Activated CD4-positive, alpha-beta T cell treated with anti-CD3 and anti-CD28 coated beads for 24 hours (primary cell): ENCODE data around the gene MUC5AC.

Experiments
- DNase-seq, 2 donors: peaks; one replicate each; pipeline ENCODE4 v3.0.0-alpha.2; 2020; ENCODE audit warnings: low read depth in 2 of 2

The MUC5AC gene

GRCh38 chr11:1224111-1224490 is 66.3 kb downstream of the MUC5AC start:
- DNase-seq: no peak

DNA sequence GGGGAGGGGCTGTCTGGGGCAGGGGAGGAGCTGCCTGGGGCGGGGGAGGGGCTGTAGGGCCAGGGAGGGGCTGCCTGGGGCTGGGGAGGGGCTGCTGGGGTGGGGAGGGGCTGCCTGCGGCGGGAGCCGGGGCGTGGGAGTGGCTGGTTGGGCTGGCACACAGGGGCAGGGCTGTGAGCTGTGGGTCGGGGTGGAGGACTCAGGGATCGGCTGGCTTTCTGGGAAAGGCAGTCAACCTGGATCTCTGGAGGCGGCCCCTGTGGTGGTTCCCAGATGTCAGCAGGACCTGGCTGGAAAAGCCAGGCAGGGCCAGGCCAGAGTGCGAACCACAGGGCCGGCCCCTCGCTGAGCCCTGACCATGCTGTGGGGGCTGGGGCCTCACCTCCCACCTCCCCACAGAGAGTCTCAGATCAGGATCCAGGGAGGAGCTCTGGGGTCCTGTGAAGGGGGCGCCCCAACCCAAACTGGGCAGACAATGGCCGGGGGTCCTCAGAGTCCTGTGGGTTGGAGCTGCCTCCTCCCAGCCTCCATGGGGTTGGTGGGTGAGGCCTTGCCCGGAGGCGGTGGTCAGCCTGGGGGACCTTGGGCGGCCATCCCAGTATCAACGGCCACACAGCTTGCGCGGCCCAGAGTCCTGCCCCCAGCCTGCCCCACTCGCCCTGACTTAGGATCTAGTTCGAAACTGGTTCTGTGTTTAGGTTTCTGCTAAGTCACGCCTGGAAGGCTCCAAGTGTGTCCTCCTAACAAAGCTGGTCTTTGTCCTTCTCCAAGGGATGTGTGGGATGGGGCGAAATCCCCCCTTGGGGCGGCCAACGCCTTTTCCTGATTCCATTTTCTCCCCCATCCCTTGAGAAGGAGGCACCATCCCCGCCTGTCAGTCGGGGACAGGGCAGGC is 67.0 kb downstream of the MUC5AC start:
- DNase-seq: no peak

GRCh38 chr11:1225386-1226225 is 67.9 kb downstream of the MUC5AC start:
- no peak for DNase-seq

DNA sequence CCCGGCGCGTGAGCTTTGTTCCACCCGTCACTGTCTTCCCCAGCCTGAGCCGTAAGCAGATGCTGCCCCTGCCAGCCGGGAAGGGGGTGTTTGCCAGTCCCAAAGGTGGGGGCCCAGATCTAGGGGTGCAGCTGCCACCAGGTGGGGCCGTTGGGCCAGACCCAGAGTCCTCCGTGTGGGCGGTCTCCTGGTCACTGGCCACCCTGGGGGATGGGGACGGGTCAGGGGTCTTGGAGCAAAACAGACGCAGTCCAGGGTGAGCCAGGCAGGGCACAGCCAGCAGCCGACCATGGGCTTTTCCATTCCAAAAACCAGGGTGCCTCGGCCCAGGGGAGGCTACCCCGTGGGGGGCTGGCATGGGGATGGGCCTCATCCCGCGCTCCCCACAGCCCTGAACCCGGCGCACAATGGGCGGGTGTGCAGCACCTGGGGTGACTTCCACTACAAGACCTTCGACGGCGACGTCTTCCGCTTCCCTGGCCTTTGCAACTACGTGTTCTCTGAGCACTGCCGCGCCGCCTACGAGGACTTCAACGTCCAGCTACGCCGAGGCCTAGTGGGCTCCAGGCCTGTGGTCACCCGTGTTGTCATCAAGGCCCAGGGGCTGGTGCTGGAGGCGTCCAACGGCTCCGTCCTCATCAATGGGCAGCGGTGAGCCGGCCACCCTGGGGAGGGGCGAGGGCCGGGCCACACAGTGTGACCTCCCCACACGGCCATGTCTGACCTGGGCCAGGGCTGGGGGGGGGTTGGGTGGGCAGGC is 68.7 kb downstream of the MUC5AC start:
- no peak for DNase-seq

DNA sequence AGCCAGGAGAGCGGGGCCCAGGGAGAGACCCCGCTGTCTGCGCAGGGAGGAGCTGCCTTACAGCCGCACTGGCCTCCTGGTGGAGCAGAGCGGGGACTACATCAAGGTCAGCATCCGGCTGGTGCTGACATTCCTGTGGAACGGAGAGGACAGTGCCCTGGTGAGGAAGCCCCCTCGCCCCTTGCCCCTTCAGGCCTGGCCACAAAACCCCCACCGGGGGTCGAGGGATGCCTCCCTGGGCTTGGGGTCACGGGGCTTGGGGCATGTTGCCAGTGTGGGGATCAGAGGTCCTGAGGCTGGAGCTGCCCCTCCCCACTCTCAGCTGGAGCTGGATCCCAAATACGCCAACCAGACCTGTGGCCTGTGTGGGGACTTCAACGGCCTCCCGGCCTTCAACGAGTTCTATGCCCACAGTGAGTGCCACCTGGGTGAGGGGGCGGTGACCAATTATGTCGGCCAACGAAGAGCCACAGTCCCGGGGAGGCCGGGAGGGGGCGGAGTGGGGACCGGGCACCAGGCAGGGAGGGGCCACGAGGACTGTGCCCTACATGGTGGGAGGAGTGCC is 69.3 kb downstream of the MUC5AC start:
- no peak for DNase-seq

DNA sequence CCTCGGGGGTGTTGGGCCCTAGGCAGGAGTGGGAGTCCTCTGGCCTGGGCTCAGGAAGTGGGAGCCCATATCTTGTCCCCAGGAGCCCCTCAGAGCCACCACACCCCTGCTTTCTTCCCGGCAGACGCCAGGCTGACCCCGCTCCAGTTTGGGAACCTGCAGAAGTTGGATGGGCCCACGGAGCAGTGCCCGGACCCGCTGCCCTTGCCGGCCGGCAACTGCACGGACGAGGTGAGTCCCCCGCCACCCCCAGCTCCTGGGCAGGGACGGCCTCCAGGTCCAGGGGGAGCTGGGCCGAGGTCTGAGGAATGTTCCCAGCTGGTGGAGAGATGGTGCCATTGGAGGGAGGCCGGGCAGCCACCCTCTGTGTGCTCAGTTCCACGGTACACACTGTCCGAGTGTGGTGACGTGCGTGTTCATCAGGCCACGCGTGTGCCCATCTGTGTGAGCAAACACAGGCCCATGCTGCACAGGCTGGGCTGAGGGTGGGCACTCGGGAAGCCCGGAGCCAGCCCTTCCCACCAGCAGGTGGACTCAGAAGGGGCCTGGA is 69.9 kb downstream of the MUC5AC start:
- DNase-seq: no peak

DNA sequence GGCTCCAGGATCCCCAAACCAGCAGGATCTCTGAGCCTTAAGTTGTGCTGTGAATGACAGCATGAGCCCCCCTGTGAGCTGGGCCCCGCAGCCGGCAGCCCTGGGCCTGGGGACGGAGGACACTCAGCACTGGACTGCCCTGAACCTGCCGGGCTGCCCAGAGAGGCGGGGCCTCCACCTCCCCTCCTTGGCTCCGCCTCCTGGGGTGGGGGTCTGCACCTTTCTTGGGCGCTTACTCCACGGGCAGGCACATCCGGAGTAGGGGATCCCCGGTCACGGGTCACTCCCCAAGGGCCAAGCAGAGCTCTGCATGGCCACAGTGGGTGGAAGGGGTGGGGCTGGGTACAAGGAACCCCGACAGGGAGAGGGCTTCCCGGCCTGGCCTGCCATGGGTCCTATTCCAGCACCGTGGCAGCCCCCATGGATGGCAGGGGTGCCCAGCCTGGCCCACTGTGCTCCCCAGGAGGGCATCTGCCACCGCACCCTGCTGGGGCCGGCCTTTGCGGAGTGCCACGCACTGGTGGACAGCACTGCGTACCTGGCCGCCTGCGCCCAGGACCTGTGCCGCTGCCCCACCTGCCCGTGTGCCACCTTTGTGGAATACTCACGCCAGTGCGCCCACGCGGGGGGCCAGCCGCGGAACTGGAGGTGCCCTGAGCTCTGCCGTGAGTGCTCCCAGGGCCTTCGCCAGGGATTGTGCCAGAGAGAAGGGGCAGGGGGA is 70.5 kb downstream of the MUC5AC start:
- no peak for DNase-seq

DNA sequence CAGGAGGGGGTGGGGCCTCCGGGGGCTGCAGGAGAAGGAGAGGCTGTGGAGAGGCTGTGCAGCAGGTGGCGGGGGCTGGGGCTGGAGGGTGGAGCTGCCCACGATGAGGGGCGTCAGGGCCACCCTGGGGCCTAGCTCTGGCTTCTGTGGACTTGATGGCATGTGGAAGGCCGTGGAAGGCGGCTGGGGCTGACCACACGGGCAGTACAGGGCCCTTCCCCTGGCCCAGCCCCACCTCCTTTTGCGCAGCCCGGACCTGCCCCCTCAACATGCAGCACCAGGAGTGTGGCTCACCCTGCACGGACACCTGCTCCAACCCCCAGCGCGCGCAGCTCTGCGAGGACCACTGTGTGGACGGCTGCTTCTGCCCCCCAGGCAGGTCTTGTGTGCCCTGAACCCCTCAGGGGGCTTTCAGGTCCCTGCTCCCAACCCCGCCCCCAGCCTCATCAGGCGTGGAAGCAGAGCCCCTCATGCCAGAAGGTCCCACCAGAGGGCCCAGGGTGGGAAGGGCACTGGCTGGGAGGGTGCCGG is 71.2 kb downstream of the MUC5AC start:
- DNase-seq: no peak

DNA sequence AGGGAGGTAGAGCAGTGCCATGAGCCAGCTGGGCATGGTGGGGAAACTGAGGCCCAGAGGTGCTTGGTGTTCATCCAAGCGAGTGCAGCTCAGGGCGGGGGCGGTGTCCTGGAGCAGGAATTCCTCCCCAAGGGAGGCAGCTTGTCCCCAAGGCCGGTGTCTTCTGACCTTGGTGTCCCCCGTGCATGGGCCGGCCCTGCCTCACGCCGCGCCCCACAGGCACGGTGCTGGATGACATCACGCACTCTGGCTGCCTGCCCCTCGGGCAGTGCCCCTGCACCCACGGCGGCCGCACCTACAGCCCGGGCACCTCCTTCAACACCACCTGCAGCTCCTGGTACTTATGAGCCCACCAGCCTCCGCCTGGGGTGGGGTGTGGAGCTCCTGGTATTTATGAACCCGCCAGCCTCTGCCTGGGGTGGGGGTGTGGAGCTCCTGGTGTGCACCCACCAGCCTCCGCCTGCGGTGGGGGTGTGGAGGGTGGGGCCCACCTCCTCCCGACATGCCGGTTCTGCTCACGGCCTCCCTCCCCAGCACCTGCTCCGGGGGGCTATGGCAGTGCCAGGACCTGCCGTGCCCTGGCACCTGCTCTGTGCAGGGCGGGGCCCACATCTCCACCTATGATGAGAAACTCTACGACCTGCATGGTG is 71.8 kb downstream of the MUC5AC start:
- no peak for DNase-seq

- DNase-seq: no peak
Observed at GRCh38 chr11:1230121-1230455, 72.3 kb downstream of the MUC5AC start.

GRCh38 chr11:1230456-1231395 is 73.0 kb downstream of the MUC5AC start:
- DNase-seq: no peak

- no peak for DNase-seq
Observed at GRCh38 chr11:1231396-1232020, 73.8 kb downstream of the MUC5AC start.

- no peak for DNase-seq
Observed at GRCh38 chr11:1232021-1232882, 74.5 kb downstream of the MUC5AC start.

DNA sequence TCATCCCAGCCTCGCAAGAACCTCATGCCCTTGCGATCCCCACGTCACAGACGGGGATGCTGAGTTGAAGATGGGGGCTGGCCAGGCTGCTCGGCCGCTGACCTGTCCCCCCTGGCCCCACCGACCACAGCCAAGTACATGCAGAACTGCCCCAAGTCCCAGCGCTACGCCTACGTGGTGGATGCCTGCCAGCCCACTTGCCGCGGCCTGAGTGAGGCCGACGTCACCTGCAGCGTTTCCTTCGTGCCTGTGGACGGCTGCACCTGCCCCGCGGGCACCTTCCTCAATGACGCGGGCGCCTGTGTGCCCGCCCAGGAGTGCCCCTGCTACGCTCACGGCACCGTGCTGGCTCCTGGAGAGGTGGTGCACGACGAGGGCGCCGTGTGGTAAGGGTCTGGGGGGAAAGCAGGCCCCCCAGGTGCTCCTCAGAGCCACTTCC is 75.1 kb downstream of the MUC5AC start:
- no peak for DNase-seq

GRCh38 chr11:1233351-1234053 is 75.7 kb downstream of the MUC5AC start:
- no peak for DNase-seq

GRCh38 chr11:1234054-1234720 is 76.4 kb downstream of the MUC5AC start:
- no peak for DNase-seq
